AG20443 (cell line): ENCODE measurements around the gene FAM209B.

ENCODE experiments used
- DNase-seq: peaks from one replicate; pipeline ENCODE4 v3.0.0; 2012; ENCODE audit warnings: low spot score, mixed read lengths

Gene FAM209B

DNA sequence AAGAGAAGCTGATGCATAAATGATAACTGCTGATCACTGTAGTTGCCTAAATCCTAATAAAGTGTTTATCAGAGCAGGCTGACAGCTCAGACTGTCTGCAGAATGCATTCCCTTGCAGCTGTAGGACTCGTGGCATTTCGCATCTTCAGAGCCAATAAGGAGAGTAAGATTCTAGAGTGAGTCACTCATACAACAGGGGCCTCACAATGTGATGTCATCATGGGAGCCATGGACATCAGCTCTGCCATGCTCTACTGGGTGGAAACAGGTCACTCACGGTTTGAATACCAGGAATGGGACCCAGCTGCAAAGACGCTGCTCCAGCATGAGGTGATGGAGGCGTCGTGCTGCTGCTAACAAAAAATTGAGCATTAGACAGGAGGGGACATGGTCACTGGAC is 7.4 kb downstream of the FAM209B start:
- peak; percentile 21 for DNase-seq

GRCh38 chr20:56542489-56543030 is 9.5 kb downstream of the FAM209B start:
- peak; percentile 35 for DNase-seq

DNA sequence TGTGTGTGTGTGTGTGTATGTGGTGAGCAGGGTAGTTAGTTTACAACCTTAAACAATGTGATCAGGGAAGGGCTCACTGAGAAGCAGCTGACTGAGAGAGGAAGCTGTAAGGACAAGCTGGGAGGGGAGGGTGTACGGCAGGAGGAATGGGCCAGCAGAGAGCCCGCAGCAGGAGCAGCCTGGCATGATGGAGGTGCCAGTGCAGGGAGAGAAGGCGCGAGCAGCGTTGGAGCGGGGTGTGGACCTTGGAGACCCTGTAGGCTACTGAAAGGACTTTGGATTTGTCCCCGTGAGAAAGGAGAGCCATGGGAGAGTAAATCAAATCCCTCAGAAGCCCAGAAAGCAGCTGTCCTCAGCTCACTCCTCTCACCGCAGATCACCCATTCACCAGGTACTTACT is 18.5 kb downstream of the FAM209B start:
- DNase-seq, result no peak

- DNase-seq, result no peak
Measured at GRCh38 chr20:56552911-56553629, 20.0 kb downstream of the FAM209B start.

GRCh38 chr20:56554869-56555268 is 21.8 kb downstream of the FAM209B start:
- DNase-seq, result peak; percentile 86

DNA sequence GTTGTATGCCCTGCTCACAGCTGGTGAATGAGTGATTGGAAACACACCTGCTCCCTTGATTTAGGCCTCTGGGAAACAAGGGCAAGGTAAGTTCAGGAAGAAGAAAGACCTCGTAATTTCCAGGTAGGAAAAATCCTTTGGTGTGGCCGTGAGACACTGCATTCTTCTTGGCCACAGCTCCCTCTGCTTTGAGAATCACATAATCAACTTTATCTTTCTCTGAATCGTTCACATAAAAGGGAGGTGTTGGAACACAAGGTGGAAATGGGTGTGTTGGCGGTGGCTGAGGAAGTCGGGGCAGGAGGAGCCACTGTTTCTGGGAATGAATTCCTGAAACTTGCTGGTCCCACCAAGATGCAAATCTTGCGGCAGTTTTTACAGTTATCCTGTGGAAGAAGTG is 25.9 kb downstream of the FAM209B start:
- DNase-seq, result no peak

DNA sequence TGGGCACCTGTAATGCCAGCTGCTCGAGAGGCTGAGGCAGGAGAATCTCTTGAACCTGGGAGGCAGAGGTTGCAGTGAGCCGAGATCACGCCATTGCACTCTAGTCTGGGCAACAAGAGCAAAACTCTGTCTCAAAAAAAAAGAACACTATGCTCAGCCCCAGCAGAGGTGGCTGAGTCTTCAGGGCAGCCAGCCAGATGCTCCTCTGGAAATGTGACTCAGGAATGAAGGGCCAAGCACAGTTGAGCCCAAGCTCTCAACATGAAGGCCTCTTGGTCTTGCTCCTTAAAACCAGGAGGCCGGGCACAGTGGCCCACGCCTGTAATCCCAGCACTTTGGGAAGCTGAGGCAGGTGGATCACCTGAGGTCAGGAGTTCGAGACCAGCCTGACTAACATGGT is 31.5 kb downstream of the FAM209B start:
- DNase-seq, result peak; percentile 58

- no peak for DNase-seq
Measured at GRCh38 chr20:56565511-56565910, 32.5 kb downstream of the FAM209B start.

- no peak for DNase-seq
Measured at GRCh38 chr20:56566621-56567020, 33.6 kb downstream of the FAM209B start.

DNA sequence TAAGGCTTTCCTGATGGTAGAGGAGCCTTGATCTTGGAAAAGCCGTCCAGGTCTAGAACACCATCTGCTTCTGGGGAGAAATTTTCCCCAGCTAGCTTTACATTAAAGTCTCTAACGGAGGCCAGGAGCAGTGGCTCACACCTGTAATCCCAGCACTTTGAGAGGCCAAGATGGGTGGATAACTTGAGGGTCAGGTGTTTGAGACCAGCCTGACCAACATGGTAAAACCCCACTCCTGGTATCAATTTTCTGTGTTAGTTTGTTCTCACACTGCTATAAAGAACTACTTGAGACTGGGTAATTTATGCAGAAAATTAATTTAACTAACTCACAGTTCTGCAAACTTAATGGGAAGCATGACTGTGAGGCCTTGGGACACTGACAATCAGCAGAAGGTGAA is 37.8 kb downstream of the FAM209B start:
- no peak for DNase-seq

DNA sequence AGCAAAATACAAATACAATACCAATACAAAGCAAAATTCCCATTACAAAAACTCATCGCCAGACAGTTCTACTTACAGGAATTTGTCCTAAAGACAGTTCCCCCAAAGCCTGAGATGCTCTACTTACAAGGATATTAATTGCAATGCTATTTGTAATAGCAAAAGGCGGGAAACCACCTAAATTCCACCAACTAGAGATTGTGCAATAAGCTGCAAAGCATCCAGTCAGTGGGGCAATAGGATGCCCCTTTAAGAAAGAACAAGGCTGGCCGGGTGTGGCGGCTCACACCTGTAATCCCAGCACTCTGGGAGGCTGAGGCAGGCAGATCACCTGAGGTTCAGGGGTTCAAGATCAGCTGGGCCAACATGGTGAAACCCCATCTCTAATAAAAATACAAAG is 39.1 kb downstream of the FAM209B start:
- no peak for DNase-seq

GRCh38 chr20:56573986-56574385 is 40.9 kb downstream of the FAM209B start:
- DNase-seq, result no peak

DNA sequence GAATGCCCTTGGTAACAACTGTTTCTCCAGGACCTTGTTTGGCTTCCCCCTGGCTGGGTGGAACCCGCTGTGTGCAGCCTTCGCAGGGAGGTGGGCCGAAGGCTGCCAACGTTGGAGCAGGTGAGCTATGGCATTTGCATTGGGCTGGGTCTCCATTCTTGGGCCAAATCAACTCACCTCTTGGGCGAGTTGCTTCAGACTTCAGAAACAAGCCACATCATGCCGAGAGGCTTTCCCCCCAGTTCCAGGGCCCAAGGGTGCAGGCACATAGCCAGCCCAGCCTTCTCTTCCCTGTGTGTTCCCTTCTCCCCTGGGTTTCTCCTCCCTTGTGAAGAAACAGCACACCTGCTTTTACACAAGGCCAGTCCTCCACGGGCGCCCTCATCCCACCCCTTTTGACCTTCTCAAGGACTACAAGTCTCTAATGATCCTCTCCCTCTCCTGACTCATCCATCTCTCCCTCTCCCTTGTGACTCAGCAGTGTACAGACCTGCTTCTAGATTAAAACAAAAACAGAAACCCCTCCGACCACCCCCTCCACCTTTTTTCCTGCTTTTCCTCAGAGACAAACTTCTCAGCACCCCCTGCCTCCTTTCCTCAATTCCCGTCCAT is 41.6 kb downstream of the FAM209B start:
- DNase-seq, result no peak

- DNase-seq, result no peak
Measured at GRCh38 chr20:56575157-56575556, 42.1 kb downstream of the FAM209B start.

- no peak for DNase-seq
Measured at GRCh38 chr20:56575961-56576360, 42.9 kb downstream of the FAM209B start.

GRCh38 chr20:56579301-56579710 is 46.3 kb downstream of the FAM209B start:
- no peak for DNase-seq

GRCh38 chr20:56580226-56580625 is 47.2 kb downstream of the FAM209B start:
- no peak for DNase-seq

DNA sequence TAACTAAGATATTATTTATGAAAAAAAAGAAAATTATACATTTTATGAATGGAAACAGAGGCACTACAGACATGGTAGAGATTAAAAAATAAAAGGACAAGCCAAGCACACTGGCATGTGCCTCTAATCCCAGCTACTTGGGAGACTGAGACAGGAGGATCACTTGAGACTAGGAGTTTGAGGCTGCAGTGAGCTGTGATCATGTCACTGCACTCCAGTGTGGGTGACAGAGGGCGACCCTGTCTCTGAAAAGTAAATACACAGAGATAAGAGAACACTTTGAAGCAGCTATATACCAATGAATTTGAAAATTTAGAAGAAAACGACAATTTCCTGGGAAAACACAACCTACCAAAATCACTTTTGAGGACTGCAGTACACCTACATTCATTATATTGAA is 48.7 kb downstream of the FAM209B start:
- DNase-seq, result no peak

DNA sequence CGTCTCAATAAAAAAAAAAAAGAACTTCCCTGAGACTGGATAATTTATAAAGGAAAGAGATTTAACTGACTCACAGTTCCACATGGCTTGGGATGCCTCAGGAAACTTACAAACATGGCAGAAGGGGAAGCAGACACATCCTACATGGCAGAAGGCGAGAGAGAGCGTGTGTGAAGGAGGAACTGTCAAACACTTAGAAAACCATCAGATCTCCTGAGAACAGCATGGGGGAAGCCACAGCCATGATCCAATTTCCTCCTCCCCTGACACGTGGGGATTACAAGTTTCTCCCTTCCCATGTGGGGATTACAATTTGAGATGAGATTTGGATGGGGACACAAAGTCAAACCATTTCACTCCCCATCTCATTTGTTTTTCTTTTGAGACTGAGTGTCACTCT is 49.5 kb downstream of the FAM209B start:
- DNase-seq, result no peak

GRCh38 chr20:56584916-56585315 is 51.9 kb downstream of the FAM209B start:
- no peak for DNase-seq
